Esophagus muscularis mucosa (tissue), 4 donors: ENCODE measurements around the gene EZR.

Source experiments
- EP300 ChIP-seq: sonication (generic); formaldehyde crosslinking; IDR thresholded peaks from one replicate; pipeline ENCODE4 v1.6.1; 2017; ENCODE audit warnings: antibody characterized with exemption
- POLR2A ChIP-seq: fragments of 450-650 bp; IDR thresholded peaks from one replicate; pipeline ENCODE4 v1.6.1; 2017; ENCODE audit warnings: antibody characterized with exemption, moderate library complexity, mild to moderate bottlenecking, low read depth
- POLR2AphosphoS5 ChIP-seq, 2 donors: sonication (generic); formaldehyde crosslinking; IDR thresholded peaks; one replicate each; pipeline ENCODE4 v1.6.1; 2017; ENCODE audit warnings: antibody characterized with exemption in 2 of 2
- TF ChIP-seq, protein P1 (sequence below), 3 experiments: fragments of 200-600 bp in 2 of 3; fragments of 450-650 bp in 1 of 3; sonication (generic) in 2 of 3; IDR thresholded peaks; one replicate each; pipeline ENCODE4 v1.5.1; 2017 to 2019; ENCODE audit warnings: antibody characterized with exemption in 3 of 3, mild to moderate bottlenecking in 2 of 3, moderate library complexity in 1 of 3

DNA sequence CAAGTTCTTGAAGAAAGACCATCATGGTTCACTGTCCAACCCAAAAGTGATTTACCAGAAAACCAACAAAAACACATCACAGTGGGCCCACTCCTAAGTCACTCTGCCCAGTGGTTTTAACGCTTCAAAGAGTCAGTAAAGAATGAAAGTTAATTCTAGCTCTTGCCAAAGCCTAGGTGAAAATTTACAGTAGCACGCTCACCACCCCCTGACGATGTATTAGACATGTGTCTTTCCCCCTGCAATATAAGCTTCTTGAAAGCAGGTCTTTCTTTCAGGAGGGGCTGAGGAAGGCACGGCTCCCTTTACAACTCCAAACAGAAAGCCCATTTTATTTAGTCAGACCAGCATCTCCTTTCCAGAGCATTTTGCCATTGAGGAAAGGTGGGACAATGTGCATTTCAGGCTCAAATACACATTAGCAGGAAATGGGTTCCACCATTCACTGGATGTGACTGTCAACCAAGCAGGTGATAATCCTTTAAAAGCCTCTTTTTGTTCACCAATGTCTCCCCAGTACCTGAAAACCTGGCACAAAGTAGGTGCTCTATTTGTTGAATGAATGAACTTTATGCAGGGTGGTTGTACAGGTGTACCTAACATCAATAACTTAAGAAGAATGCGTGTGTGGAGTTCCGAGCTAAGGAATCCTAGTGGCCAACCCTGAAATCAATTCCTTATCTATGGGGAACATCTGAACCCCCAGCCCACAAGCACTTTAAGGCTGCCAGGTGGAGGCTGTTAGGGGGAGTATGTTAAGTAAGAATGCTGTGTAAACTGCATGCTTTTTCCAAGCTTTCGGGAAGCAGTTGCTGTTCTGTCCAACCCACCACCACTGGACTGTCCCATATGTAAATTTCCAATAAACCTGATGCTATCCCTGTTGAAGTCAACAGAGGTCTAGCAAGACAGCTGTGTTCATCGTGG is 11.4 kb downstream of the EZR start:
- TF ChIP-seq, protein P1, sequence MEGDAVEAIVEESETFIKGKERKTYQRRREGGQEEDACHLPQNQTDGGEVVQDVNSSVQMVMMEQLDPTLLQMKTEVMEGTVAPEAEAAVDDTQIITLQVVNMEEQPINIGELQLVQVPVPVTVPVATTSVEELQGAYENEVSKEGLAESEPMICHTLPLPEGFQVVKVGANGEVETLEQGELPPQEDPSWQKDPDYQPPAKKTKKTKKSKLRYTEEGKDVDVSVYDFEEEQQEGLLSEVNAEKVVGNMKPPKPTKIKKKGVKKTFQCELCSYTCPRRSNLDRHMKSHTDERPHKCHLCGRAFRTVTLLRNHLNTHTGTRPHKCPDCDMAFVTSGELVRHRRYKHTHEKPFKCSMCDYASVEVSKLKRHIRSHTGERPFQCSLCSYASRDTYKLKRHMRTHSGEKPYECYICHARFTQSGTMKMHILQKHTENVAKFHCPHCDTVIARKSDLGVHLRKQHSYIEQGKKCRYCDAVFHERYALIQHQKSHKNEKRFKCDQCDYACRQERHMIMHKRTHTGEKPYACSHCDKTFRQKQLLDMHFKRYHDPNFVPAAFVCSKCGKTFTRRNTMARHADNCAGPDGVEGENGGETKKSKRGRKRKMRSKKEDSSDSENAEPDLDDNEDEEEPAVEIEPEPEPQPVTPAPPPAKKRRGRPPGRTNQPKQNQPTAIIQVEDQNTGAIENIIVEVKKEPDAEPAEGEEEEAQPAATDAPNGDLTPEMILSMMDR (IDR thresholded peaks at IDR 0.05): no peak
- TF ChIP-seq POLR2A (no peak), EP300 (no peak), POLR2AphosphoS5 (IDR thresholded peaks at IDR 0.05) (no peak)
